ENCODE measurements around the gene ETV5.

Gene ETV5

GRCh38 chr3:186137051-186137685 lies 28.3 kb upstream of the ETV5 start:
- TF ChIP-seq CTCF (conservative IDR thresholded peaks at IDR 0.05; ENCODE audit: low read depth, low read length), result no peak
- H3K4me3 ChIP-seq (ENCODE audit: low read depth, low read length), result no peak overlapping the region

GRCh38 chr3:186133980-186134379 lies 25.1 kb upstream of the ETV5 start:
- DNase-seq (ENCODE audit: low read depth), result no peak
- H3K4me3 ChIP-seq (ENCODE audit: low read depth, low read length), result no peak overlapping the region
- TF ChIP-seq CTCF (conservative IDR thresholded peaks at IDR 0.05; ENCODE audit: low read depth, low read length), result no peak

More at GRCh38 chr3:186137051-186137685, 28.3 kb upstream of the ETV5 start:
- DNase-seq (ENCODE audit: low read depth), result no peak

- no peak overlapping the region for H3K4me3 ChIP-seq (ENCODE audit: low read depth, low read length)
- no peak for DNase-seq (ENCODE audit: low read depth)
- no peak for TF ChIP-seq CTCF (conservative IDR thresholded peaks at IDR 0.05; ENCODE audit: low read depth, low read length)
Measured at GRCh38 chr3:186132487-186132886, 23.6 kb upstream of the ETV5 start.

- TF ChIP-seq CTCF (conservative IDR thresholded peaks at IDR 0.05; ENCODE audit: low read depth, low read length), result no peak
Measured at GRCh38 chr3:186129206-186129605, 20.3 kb upstream of the ETV5 start.

GRCh38 chr3:186128158-186128557 lies 19.3 kb upstream of the ETV5 start:
- DNase-seq (ENCODE audit: low read depth), result no peak
- TF ChIP-seq CTCF (conservative IDR thresholded peaks at IDR 0.05; ENCODE audit: low read depth, low read length), result no peak
- H3K4me3 ChIP-seq (ENCODE audit: low read depth, low read length), result no peak overlapping the region

More at GRCh38 chr3:186129206-186129605, 20.3 kb upstream of the ETV5 start:
- H3K4me3 ChIP-seq (ENCODE audit: low read depth, low read length), result no peak overlapping the region
- no peak for DNase-seq (ENCODE audit: low read depth)

- no peak overlapping the region for H3K4me3 ChIP-seq (ENCODE audit: low read depth, low read length)
- TF ChIP-seq CTCF (conservative IDR thresholded peaks at IDR 0.05; ENCODE audit: low read depth, low read length), result no peak
- DNase-seq (ENCODE audit: low read depth), result no peak
Measured at GRCh38 chr3:186127463-186127862, 18.6 kb upstream of the ETV5 start.

- no peak for TF ChIP-seq CTCF (conservative IDR thresholded peaks at IDR 0.05; ENCODE audit: low read depth, low read length)
- no peak for DNase-seq (ENCODE audit: low read depth)
Measured at GRCh38 chr3:186125118-186125517, 16.2 kb upstream of the ETV5 start.

More at GRCh38 chr3:186125118-186125517, 16.2 kb upstream of the ETV5 start:
- H3K4me3 ChIP-seq (ENCODE audit: low read depth, low read length), result no peak overlapping the region
